ENCODE results near the gene HOTAIR.

HOTAIR gene

DNA sequence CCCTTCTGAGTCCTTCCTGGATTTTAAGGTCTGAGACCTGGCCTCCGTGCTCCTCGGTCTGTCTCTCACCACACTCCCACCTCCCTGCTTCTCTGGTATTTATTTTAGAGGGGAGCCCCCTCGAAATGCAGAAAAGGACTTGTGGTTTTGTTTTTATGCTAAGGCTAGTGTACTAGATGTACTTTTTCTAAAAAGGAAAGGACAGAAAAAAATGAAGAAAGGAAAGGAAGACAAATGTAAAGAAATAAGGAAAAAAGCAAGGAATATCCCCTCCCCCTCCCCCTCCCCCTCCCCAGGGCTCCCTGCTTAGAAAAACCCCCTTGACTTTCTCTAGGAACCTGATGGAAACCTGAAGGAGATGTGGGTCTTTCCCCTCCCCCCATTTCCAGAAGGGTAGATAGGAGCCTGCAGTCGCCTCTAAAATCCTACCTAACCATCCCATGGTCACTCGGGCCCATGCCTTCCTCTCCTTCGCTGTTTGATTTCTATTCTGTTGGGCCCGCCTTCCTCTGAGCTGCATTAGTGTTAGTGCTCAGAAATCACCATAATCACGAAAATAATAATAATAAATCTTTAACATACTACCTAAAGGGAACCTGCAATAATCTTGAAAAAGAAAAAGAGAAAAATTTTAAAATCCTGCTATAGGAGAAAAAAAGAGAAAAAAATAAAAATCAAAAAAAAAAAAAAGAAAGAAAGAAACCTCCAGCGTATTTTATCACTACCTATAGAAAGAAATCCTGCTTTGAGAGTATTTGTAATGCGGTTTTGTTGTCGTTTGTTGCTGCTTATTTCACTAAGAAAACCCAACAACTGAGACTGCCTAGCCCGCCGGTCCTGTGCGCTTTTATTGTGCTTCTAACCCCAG is 37.1 kb upstream of the HOTAIR start:
- H3K4me3 ChIP-seq (ENCODE audit: low read depth, low read length) = no peak overlapping the region

DNA sequence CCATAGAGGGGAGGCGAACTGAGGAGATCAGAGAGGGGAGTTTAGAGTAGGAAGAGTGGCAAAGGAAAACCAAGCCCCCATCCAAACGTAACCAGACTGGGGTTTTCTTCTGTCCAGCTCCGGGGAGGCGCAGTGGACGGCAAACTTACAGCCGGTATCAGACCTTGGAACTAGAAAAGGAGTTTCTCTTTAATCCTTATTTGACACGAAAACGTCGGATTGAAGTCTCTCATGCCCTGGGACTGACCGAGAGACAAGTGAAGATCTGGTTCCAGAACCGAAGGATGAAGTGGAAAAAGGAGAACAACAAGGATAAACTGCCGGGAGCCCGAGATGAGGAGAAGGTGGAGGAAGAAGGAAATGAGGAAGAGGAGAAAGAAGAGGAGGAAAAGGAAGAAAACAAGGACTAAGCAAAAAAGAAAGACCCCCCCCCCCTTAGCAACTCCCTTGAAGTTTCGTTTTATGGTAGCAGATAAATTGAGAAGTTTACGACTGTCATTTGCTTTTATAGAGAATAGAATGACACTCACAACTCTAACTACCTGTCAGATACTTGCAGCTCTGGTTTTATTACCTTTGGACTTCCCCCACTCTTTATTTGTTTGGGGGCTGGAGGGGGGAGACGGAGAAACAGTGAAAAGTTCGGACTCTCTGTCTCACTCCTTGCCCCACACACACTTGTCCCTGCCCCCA is 36.4 kb upstream of the HOTAIR start:
- no peak overlapping the region for H3K4me3 ChIP-seq (ENCODE audit: low read depth, low read length)

DNA sequence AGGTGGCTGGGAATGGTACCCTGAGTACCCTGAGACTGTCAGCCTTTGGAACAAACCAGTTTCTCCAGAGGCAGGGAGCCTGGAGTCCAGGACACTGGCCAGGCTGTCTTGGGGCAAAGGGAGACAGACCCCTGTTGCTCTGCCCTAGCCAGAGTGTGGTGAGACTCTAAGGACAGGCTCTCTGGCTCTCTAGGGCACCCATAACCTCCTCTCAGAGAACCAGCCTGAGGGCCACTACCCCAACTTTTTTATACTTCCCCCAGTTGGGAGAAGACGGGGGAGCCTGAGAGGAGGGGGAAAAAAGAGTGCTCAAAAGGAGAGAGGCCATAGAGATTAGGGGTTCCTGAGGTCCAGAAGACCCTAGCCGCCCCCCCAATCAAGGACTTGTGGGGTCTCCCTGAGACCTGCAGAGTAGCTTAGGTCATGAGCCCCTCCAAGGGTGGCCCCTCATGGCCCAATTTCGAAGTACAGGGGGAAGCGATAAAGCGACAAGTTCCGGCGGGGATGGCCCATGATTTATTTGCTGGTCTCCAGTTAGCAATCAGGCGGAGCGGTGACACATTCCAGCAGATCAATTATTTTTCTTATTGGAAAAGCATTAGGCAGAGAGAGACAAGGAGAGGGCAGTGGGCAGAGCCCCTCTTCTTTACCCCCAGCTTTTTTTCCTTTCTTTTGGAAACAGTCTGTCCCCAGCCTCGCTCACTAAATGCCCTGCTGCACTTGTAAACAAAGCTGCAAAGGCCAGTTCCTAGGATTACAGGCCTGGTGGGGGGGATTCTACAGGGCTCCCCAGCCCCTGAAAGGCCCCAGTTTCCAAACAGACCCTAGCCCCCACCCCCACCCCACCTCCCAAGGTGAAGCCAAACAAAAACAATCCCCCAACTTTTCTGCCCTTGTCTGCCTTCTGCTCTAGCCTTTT is 35.6 kb upstream of the HOTAIR start:
- no peak overlapping the region for H3K4me3 ChIP-seq (ENCODE audit: low read depth, low read length)

DNA sequence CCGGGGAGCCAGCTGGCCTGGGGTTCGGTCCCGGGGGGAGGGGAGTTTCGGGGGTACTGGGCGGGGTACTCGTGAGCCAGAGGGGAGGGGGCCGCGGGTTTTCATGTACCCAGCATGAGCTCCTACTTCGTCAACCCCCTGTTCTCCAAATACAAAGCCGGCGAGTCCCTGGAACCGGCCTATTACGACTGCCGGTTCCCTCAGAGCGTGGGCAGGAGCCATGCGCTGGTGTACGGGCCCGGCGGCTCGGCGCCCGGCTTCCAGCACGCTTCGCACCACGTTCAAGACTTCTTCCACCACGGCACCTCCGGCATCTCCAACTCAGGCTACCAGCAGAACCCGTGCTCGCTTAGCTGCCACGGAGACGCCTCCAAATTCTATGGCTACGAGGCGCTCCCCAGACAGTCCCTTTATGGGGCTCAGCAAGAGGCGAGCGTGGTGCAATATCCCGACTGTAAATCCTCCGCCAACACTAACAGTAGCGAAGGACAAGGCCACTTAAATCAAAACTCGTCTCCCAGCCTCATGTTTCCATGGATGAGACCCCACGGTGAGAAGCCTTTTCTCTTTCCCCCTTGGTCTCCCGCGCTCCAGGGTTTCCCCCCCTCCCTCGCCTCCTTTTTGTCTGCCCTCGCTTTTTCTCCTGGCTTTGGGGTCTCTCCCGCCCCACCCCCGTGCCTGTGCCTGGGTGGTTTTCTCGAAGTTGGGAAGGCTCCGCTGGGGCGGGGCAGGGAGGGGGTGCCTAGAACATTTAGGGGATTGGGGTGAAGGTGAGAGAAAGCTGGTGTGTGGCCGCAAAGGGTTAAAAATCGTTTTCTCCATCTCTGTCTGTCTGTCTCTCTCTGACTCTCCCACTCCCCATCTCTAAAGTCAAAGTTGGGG is 34.7 kb upstream of the HOTAIR start:
- no peak overlapping the region for H3K4me3 ChIP-seq (ENCODE audit: low read depth, low read length)

DNA sequence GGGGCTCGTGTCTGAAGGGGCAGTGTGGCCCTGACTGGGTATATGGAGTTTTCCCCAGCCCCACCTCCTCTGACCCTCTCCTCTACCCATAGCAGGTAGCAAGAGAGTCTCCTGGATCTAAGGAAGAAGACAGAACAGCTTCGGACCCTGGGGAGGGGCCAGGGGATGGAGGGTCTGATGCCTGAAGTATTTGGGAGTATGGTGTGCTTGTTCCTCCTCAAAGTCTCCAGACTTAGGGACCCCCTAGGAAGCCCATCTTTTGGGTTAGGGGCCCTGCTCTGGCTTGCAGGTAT is 33.5 kb upstream of the HOTAIR start:
- no peak overlapping the region for H3K4me3 ChIP-seq (ENCODE audit: low read depth, low read length)

DNA sequence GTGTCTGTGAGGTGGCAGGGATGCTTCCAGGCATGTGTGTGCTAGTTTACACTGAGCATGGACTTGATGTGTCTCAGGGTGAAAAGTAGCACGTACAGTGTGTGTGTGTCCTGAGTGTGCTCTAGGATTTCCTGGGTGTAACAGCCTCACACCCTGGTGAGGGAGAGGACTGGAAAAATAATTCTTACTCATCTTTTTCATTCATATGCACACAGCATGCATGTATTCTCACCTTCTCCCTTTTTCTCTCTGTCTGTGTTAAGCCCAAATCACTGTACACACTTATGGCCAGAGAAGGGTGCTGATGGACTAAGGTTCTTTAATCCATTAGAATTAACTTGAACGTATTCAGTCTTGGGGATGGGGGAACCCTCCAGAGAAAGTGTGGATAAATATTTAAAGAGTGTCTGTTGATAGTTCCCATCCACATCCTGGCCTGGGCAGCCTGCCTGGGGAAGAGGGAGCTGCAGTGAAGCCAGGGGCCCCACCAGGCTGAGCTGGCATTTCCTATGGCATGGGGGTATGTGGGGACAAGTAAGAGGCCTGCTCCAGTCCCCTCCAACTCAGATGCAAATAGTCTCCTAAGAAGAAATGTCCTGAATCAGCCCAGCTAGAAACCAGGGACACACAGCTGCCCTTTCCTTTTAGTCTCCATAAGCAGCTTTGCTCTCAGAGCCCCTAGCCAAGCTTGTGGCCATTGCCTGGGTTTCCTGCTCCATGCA is 32.9 kb upstream of the HOTAIR start:
- no peak overlapping the region for H3K4me3 ChIP-seq (ENCODE audit: low read depth, low read length)

DNA sequence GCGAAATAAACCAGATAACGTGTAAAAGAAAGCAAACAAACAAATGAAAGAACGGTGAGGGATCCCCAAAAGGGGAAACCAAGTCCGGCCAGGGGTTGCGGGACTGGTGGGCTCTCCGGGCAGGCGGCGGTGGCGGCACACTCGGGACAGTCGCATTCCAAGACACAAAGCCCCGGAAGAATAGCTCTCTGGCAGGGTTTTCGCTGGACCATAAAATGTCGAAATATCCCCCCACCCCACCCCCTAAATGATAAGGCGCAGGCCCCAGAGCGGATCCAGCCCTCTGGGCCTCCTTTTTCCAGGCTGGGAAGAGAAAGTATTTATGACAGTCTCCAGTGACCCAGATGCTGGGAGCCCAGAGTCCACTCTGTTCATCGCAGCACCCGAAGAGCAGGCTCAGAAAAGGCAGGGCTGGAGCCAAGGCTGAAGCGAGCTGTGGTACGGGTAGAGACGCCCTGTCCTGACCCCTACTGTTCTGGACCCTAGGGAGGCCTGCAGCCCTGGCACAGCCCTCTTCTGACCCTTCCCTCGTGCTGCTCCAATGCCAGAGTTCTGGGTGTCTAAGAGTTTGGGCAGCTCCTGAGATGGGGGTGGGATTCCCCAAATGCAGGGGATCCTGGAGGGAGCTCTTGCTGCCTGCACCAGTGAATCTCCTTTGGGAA is 31.9 kb upstream of the HOTAIR start:
- H3K4me3 ChIP-seq (ENCODE audit: low read depth, low read length) = no peak overlapping the region

DNA sequence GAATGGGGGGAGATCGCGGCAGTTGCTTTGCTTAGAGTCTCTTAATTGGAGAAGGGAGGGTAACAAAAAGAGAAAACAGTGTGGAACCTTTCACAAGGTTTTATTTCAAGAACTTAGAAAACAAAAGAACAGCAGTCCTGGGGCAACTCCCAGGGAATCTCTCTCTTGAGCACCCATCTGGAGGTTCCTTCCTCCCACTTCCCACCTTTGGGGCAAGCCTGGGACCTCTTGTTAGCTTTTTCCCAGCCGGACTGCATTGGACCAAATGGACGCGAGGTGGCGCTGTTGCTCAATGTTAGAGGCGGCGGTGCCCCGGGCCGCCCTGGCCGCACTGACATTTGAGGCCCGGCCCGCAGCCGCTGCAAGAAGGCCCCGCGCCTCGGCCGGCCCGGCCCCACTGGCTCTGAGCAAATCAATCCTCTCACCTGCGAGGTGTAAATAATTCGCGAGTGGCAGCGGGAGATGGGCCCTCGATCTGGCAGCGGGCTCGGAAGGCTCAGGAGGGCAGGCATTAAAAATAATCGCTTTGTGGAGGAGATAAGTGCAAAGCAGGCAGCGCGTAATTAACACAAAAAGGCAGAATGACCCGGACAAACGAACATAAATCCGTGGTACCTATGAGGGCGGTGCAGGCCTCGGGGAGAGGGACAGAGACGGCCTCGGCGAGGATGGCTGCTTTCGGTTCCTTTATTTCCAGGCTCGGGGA is 31.3 kb upstream of the HOTAIR start:
- H3K4me3 ChIP-seq (ENCODE audit: low read depth, low read length) = no peak overlapping the region

DNA sequence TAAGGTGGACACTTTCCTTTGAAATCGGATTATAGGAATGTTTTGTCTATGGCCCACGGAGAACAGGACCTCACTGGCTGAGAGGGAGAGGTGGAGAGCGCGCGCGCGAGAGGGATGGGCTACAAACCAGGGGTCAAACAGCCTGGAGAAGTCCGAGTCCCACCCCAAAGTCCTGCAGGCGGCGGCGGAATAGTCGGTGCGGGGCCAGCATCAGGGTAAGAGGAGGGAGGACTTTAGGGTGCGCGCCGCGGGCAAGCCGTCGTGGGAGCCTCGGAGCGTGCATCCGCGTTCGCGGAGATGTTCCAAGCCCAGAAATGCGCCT is 30.7 kb upstream of the HOTAIR start:
- H3K4me3 ChIP-seq (ENCODE audit: low read depth, low read length) = no peak overlapping the region

DNA sequence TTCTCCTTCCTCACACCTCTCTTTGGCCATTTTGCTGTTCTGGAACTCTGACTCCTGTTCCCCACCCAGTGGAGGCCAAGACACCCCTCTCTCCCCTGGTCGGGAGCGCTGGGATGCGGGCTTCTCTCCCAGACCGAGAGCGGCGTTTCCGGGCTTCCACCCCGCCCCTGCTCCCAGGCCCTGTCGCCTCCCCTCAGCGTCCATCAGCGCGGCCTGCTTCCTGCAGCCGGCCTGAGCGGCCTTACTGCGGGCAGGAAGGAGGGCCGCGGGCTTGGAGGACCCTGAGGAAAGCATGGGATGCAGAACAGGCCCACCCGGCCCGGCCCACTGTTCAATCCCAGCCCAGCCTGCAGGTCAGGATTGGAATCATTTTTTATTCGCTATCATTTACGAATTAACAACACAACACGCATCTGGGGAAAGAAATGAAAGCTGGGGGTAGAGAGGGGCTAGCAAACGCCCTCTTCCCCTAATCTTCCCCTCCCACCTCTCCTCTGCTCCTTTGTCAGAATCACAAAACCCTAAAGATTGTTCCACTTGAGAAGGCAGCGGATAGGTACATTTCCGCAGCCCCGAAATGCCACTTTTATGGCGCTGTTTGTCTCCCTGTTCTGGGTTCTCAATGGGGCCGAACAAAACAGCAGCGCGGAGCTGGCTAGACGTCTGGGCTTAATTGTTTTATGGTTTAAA is 30.2 kb upstream of the HOTAIR start:
- H3K4me3 ChIP-seq (ENCODE audit: low read depth, low read length) = no peak overlapping the region

DNA sequence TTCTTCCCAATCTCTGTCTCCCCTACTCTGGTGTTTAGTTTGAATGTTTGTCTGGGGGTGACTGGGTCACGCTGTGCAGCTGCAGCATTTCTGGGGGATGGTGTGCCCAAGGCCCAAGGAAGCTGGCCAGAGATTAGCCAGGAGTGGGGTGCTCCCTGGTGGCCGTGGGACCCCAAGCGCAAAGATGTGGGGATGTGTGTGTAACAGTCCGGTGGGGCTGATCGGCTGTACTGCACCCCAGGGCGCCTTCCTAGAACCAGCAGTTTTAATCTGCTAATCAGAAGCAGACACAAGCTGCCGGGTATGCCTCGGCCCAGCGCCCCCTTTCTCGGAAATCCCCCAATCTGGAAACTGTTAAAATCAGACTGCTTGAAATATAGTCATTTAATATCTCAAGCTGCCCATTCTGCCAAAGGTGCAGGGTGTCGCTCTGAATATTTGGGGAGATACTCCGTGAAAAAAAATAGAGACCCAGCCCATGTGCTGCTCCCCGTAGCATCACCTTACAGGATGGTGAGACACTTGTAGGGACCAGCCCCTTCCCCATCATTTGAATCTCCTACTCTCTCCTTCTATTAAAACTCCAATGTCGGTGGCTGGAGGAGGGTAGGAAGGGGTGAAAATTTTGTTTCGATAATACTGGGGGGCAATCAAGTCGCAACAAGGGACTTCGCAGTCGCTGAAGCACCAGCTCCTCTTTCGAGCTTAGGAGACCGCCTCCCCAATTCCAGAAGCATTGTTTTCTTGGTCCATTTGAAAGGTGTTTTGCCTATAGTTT is 29.5 kb upstream of the HOTAIR start:
- no peak overlapping the region for H3K4me3 ChIP-seq (ENCODE audit: low read depth, low read length)

DNA sequence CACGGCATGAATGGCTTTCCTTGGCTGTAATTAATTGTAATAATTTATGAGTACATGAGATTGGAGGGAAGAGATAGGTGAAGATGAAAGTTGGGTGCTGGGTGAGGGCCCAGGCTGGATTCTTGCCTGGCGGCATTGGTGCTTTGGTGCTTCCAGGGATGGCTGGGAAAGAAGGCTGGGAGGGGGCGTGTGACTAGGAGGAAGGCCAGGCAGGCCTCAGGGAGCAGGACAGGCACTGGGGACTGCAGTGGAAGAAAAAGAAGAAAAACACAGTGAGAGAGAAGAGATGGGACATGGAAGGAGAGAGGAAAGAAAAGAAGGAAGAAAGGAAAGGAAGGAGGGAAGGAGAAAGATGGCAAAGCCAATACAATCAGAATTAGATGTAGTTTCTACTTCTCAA is 28.9 kb upstream of the HOTAIR start:
- H3K4me3 ChIP-seq (ENCODE audit: low read depth, low read length) = no peak overlapping the region

DNA sequence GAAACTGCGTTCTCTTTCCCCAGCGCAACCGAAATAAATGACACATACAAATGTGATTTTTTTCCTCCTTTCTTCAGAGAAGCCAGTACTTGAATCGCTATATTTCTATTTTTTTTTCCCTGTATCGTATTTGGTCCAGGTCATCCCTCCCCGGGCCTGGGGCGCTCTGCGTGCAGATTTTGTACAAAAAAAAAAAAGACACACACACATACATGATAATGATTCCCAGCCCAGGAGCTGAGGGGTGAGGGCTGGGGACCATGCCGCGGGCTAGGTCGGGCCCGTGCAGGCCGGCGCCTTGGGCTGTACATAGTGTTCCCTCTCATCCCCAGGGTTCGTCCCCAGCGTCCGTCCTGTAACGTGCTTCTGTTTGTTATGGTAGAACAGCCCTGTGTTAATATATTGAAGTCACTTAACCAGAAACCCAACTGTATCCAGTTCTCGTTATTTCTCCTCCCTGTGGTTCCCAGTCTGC is 28.2 kb upstream of the HOTAIR start:
- no peak overlapping the region for H3K4me3 ChIP-seq (ENCODE audit: low read depth, low read length)

DNA sequence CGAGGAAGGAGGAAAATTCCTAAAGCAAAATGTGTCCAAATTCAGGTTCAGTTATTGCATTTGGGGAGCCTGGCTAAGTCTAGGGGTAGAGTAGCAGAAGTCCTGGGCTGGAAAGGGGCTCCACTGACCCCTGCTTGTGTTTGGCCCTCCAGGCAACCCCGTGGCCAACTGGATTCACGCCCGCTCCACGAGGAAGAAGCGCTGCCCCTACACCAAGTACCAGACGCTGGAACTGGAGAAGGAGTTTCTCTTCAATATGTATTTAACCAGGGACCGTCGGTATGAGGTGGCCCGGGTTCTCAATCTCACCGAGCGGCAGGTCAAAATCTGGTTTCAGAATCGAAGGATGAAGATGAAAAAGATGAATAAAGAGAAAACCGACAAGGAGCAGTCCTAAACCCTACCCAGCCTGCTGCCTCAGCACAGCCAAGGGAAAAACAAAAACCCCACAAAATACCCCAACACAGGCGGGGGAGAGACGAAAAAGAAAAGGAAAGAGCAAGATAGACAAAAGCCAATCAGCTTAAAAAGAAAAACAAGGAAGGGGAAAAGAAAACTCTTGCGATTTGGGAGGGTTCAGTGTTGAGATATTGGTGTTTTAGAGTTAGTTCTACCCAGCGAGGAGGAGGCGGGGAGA is 27.6 kb upstream of the HOTAIR start:
- no peak overlapping the region for H3K4me3 ChIP-seq (ENCODE audit: low read depth, low read length)

DNA sequence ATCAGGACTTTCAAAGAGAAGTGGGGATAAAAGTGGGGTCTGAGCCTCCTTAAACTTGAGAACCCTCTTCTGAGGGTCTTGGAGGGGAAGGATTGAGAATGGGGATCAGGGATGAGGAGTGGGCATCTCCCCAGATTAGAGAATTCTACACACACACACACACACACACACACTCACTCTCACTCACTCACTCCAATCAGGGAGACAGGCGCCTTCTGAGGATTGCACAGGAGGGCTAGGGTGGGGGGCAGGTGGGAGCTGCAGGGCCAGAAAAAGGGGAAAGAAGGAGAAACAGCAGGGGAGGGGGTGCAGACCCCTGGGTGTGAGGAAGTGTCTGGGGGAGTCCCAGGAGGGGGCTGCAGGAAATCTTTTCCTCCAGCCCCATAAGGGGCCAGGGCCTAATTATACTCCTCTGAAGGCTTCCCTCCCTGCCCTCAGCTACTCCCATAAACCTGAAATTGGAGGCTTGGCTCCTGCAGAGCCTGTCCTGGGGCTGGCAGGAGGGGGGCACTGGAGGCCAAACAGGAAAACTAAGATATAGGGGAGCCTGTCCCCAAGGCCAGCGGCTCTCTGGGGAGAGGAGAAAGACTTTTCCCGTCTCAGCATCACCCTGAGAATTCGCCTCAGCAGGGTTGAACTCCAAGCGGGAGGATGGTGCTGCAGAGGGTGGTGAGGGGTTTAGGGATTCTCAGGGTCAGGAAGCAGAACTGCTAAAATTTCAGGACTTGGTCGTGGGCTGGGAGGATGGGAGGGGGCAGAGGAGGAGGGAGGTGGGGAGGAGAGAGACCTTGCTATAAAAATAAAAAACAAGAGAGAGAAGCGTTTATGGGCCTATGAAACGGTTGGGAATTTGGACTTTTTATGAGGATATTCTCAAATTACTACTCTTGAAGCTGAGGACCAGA is 26.8 kb upstream of the HOTAIR start:
- no peak overlapping the region for H3K4me3 ChIP-seq (ENCODE audit: low read depth, low read length)

All from iPS-11a (cell line).